Endothelial cell of umbilical vein (primary cell): ENCODE data around the gene ADD2. TPM values are rescaled to one million over a fixed set of nuclear protein-coding genes. Genes with fewer than 3 reads are reported as not detected.

Source experiments
- BruUV-seq: library from RNA; stranded (reverse); fragments of 400-500 nt; replicated peaks from 2 replicates; lab custom pipeline; 2021; lab: Mats Ljungman, UMichigan
- CTCF ChIA-PET: fragments of 300-600, 350-600 bp; sonication (Branson Sonifier 250); formaldehyde crosslinking; loops from one replicate; lab custom pipeline; 2021; ENCODE audit warnings: antibody characterized with exemption, inconsistent platforms; lab: Charles Lee
- POLR2A ChIA-PET: fragments of 300-600, 350-600 bp; sonication (Branson Sonifier 250); formaldehyde crosslinking; loops from one replicate; lab custom pipeline; 2021; ENCODE audit warnings: antibody characterized with exemption, inconsistent platforms; lab: Charles Lee
- DNase-seq: peaks from one replicate; pipeline ENCODE4 v3.0.0-alpha.2; 2011; ENCODE audit warnings: low read depth, low spot score
- FAIRE-seq: peaks from 2 replicates; lab custom pipeline; 2011; peaks lifted over from hg19 to GRCh38; lab: Jason Lieb, UNC
- H2AFZ ChIP-seq: 2 replicates; pipeline ENCODE4 v1.6.0; 2012; ENCODE audit warnings: low read depth, low read length, control low read depth, inconsistent platforms
- H3K27ac ChIP-seq: 2 replicates; pipeline ENCODE4 v1.5.1; 2011; ENCODE audit warnings: low read depth, mild to moderate bottlenecking, control low read depth, low read length, moderate library complexity; ENCODE audit not compliant: insufficient read depth
- H3K27me3 ChIP-seq, 2 experiments: 2 replicates each; pipeline versions ENCODE4 v1.6.0 to v1.6.1; 2011; ENCODE audit warnings: low read length in 2 of 2, mixed read lengths in 1 of 2; ENCODE audit not compliant: control insufficient read depth in 2 of 2, insufficient read depth in 2 of 2
- H3K36me3 ChIP-seq, 2 experiments: 2 replicates in 1 of 2; 3 replicates in 1 of 2; pipeline ENCODE4 v1.5.1; 2011; ENCODE audit warnings: low read length in 2 of 2, mild to moderate bottlenecking in 1 of 2, moderate library complexity in 1 of 2; ENCODE audit not compliant: control insufficient read depth in 2 of 2, insufficient read depth in 2 of 2; ENCODE audit errors: extremely low read depth in 1 of 2
- H3K4me1 ChIP-seq: 3 replicates; pipeline ENCODE4 v1.5.1; 2011; ENCODE audit warnings: mild to moderate bottlenecking, low read length; ENCODE audit not compliant: control insufficient read depth, insufficient read depth; ENCODE audit errors: extremely low read depth
- H3K4me2 ChIP-seq: 2 replicates; pipeline ENCODE4 v1.6.1; 2011; ENCODE audit warnings: low read length, control low read depth, mixed read lengths; ENCODE audit not compliant: insufficient read depth
- H3K4me3 ChIP-seq, 3 experiments: fragments of 200-600 bp in 1 of 3; sonication (generic), shearing (Covaris generic) in 1 of 3; replicated peaks in 1 of 3; 2 replicates each; pipeline ENCODE4 v1.5.1; 2011 to 2016; ENCODE audit warnings: control low read depth in 3 of 3, low read length in 3 of 3, mild to moderate bottlenecking in 2 of 3, inconsistent platforms in 1 of 3, low read depth in 1 of 3, moderate library complexity in 1 of 3; ENCODE audit not compliant: insufficient read depth in 1 of 3
- H3K79me2 ChIP-seq: 2 replicates; pipeline ENCODE4 v1.6.0; 2012; ENCODE audit warnings: low read length, inconsistent platforms; ENCODE audit not compliant: control insufficient read depth, insufficient read depth
- H3K9ac ChIP-seq: replicated peaks from 2 replicates; pipeline ENCODE3; 2011; ENCODE audit warnings: low read length, control low read depth; ENCODE audit not compliant: insufficient read depth; ENCODE audit errors: extremely low read depth
- H3K9me1 ChIP-seq: replicated peaks from 3 replicates; pipeline ENCODE4 v1.6.0; 2011; ENCODE audit warnings: mild to moderate bottlenecking, low read length; ENCODE audit not compliant: control insufficient read depth, insufficient read depth; ENCODE audit errors: extremely low read depth
- H3K9me3 ChIP-seq: replicated peaks from 2 replicates; pipeline ENCODE4 v1.5.1; 2012; ENCODE audit warnings: low read length, inconsistent platforms; ENCODE audit not compliant: control insufficient read depth, insufficient read depth
- H4K20me1 ChIP-seq: replicated peaks from 2 replicates; pipeline ENCODE3; 2011; ENCODE audit warnings: mild to moderate bottlenecking, low read length; ENCODE audit not compliant: control insufficient read depth, insufficient read depth; ENCODE audit errors: extremely low read depth
- CTCF ChIP-seq, 2 donors: IDR thresholded peaks; 1 replicate in 1 of 2; 2 replicates in 1 of 2; pipeline ENCODE4 v1.5.1; 2011; ENCODE audit warnings: low read length in 2 of 2, mild to moderate bottlenecking in 2 of 2, moderate library complexity in 2 of 2, control low read depth in 1 of 2, inconsistent platforms in 1 of 2, low read depth in 1 of 2; ENCODE audit not compliant: insufficient read depth in 1 of 2; ENCODE audit errors: extremely low read depth in 1 of 2
- EZH2 ChIP-seq: IDR thresholded peaks from 2 replicates; pipeline ENCODE4 v1.6.1; 2012; ENCODE audit warnings: borderline replicate concordance, low read depth, mild to moderate bottlenecking, moderate library complexity, low read length, inconsistent platforms; ENCODE audit not compliant: severe bottlenecking
- FOS ChIP-seq: IDR thresholded peaks from 2 replicates; pipeline ENCODE4 v1.6.1; 2011; ENCODE audit warnings: mild to moderate bottlenecking, low read length, moderate library complexity, borderline replicate concordance; ENCODE audit not compliant: insufficient read depth
- GATA2 ChIP-seq: IDR thresholded peaks from 2 replicates; pipeline ENCODE4 v1.7.0; 2011; ENCODE audit warnings: low read depth, mild to moderate bottlenecking, moderate library complexity, mixed read lengths, low read length; ENCODE audit not compliant: insufficient read length, insufficient read depth
- JUN ChIP-seq: IDR thresholded peaks from 2 replicates; pipeline ENCODE4 v1.6.1; 2011; ENCODE audit warnings: borderline replicate concordance, low read depth; ENCODE audit not compliant: insufficient read length, insufficient read depth
- MAX ChIP-seq: IDR thresholded peaks from 2 replicates; pipeline ENCODE4 v1.6.1; 2011; ENCODE audit not compliant: insufficient read depth, insufficient read length
- MYC ChIP-seq: IDR thresholded peaks from one replicate; pipeline ENCODE4 v1.6.1; 2011; ENCODE audit warnings: mild to moderate bottlenecking, low read depth, low read length
- POLR2A ChIP-seq: IDR thresholded peaks from 2 replicates; pipeline ENCODE4 v1.6.1; 2012; ENCODE audit warnings: low read depth, mild to moderate bottlenecking, control low read depth, low read length
- POLR2AphosphoS5 ChIP-seq: IDR thresholded peaks from 2 replicates; pipeline ENCODE4 v1.6.1; 2012; ENCODE audit warnings: low read depth, mild to moderate bottlenecking, control low read depth, low read length, moderate library complexity; ENCODE audit not compliant: insufficient read depth
- dilution Hi-C: fragments of 300-500 bp; cut with MboI; formaldehyde crosslinking; loops from one replicate; pipeline ENCODE4 v1.15.0; 2019; ENCODE audit warnings: low sequenced_read_pairs; ENCODE audit not compliant: extremely low pct_ligation_motif_present
- intact Hi-C: fragments of 100-400 bp; cut with micrococcal nuclease; formaldehyde crosslinking; loops from one replicate; pipeline ENCODE4 v1.10.0; 2022
- polyA plus RNA-seq, 4 experiments: library from polyadenylated mRNA; depleted of rRNA in 3 of 4; stranded (reverse) in 3 of 4; unstranded in 1 of 4; fragments of >200 nt; gene quantifications; 2 replicates each; pipeline versions ENCODE4 v1.2.1 to v1.2.3, GENCODE V29; 2011 to 2012; ENCODE audit warnings: missing spikeins in 1 of 4
- total RNA-seq: library from RNA; stranded (reverse); gene quantifications from 2 replicates; pipeline ENCODE4 v1.2.3, GENCODE V29; 2021

The ADD2 gene
- total and polyA plus RNA-seq, 2 donors (not counting 3 experiments of a cell fraction or from before 2014, with no cell fraction given), result 0.17 TPM; not detected in 1

DNA sequence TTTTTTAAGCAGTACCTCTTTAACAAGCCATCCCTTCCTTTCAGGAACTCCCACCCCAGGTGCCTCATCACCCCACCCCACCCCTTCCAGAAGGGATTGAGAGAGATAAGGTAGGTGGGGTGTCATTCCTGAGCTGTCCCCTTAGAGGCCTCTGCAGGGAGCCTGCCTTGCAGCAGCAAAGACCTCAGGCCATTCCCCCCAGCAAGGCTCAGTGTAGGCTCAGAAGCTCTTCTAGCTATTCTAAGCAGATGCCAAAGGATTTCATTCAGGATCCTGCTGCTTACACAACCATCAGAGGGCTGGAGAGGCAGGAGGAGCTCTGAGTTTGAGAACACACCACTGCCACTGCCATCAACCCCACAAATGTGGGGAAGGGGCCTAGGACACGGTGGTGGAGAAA lies 28.3 kb upstream of the ADD2 start:
- TF ChIP-seq EZH2 (no peak), POLR2AphosphoS5 (no peak), MAX (no peak), POLR2A (no peak), CTCF (IDR thresholded peaks at IDR 0.05; ENCODE audit: extremely low read depth in 1 of 2, insufficient read depth in 1 of 2, low read depth in 1 of 2, low read length in 2 of 2) (no peak), JUN (no peak), MYC (no peak), FOS (no peak), GATA2 (no peak)
- H3K27ac ChIP-seq, result no peak overlapping the region
- no peaks in the 10 kb centered on the region for H3K36me3 ChIP-seq
- H3K4me2 ChIP-seq, result no peak overlapping the region
- no TSS peak for BruUV-seq
- H3K79me2 ChIP-seq, result no peaks in the 10 kb centered on the region
- peaks cover 25 to 28% of the 10 kb centered on the region in 2 experiments for H3K27me3 ChIP-seq
- no peaks in the 10 kb centered on the region for H4K20me1 ChIP-seq
- dilution Hi-C loops, result no loop called here
- intact Hi-C loops, result no loop called here
- POLR2A ChIA-PET, result no interaction called here
- DNase-seq (no peak), FAIRE-seq (no peak)
- H3K9me1 ChIP-seq, result no peaks in the 10 kb centered on the region
- H3K4me1 ChIP-seq, result no peaks in the 10 kb centered on the region
- H3K9ac ChIP-seq, result no peak overlapping the region
- no peak overlapping the region for H2AFZ ChIP-seq
- CTCF ChIA-PET, result interaction anchor here (1.7 to 1.9 kb wide), 2 partner anchors 8 to 152 kb away, joined by 4 to 7 read pairs; no protein-coding TSS in a partner anchor
- no peaks in the 10 kb centered on the region for H3K9me3 ChIP-seq
- H3K4me3 ChIP-seq, result no peak overlapping the region
